Peyer's patch (tissue), 4 donors: Measurements from ENCODE around the gene RNU6-7.

ENCODE experiments used
- CTCF ChIP-seq, 6 experiments: fragments of 450-650 bp in 4 of 6; fragments of 200-600 bp in 2 of 6; sonication (generic) in 1 of 6; IDR thresholded peaks; one replicate each; pipeline ENCODE4 v1.5.1; 2017 to 2019; ENCODE audit warnings: antibody characterized with exemption in 6 of 6, mild to moderate bottlenecking in 3 of 6, moderate library complexity in 1 of 6
- POLR2A ChIP-seq, 2 donors: fragments of 450-650 bp; IDR thresholded peaks; one replicate each; pipeline ENCODE4 v1.5.1; 2017; ENCODE audit warnings: antibody characterized with exemption in 2 of 2, mild to moderate bottlenecking in 2 of 2, moderate library complexity in 2 of 2

DNA sequence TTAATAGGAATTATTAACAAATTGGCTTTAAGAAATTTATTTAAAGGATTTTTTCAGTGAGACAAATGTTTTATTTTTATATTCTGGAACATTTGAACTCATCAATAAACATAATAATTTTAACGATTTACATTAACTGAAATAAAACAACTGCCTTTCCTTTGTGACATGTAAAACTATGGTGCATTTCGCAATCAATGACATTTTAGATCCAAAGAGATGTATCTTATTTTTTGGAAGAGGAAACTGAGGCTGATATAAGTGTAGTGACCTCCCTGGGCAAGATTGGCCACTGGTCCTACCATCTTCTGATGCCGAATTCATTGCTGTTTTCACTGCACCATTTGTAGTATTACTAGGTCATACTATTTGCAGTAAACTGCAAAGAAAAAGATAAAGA is 3.7 kb downstream of the RNU6-7 start:
- no peak for TF ChIP-seq CTCF (IDR thresholded peaks at IDR 0.05)
- no peak for TF ChIP-seq POLR2A (IDR thresholded peaks at IDR 0.05)
